Panc1 (cell line): Measurements from ENCODE around the gene MCU.

Experiments used
- CTCF ChIP-seq: fragments of 450-650 bp; IDR thresholded peaks from 2 replicates; pipeline ENCODE4 v1.5.1; 2017; ENCODE audit warnings: mild to moderate bottlenecking
- POLR2AphosphoS5 ChIP-seq: IDR thresholded peaks from 2 replicates; pipeline ENCODE4 v1.6.1; 2012; ENCODE audit warnings: mild to moderate bottlenecking, low read depth, low read length, moderate library complexity
- REST ChIP-seq, 2 experiments: IDR thresholded peaks; 2 replicates each; pipeline ENCODE4 v1.6.1; 2011 to 2012; ENCODE audit warnings: low read depth in 2 of 2, control low read depth in 1 of 2, low read length in 1 of 2, mild to moderate bottlenecking in 1 of 2, moderate library complexity in 1 of 2; ENCODE audit not compliant: insufficient read depth in 1 of 2
- SIN3A ChIP-seq: IDR thresholded peaks from 2 replicates; pipeline ENCODE4 v1.6.1; 2012; ENCODE audit warnings: low read depth, mild to moderate bottlenecking, low read length, moderate library complexity, borderline replicate concordance; ENCODE audit not compliant: insufficient read depth
- TCF7L2 ChIP-seq: IDR thresholded peaks from 2 replicates; pipeline ENCODE4 v1.6.1; 2011; ENCODE audit warnings: mild to moderate bottlenecking, low read depth, low read length, inconsistent platforms

GRCh38 chr10:72759584-72759983 is 67.6 kb downstream of the MCU start:
- no peak for TF ChIP-seq REST (IDR thresholded peaks at IDR 0.05; ENCODE audit: insufficient read depth in 1 of 2, low read depth in 2 of 2, low read length in 1 of 2)
- TF ChIP-seq CTCF = no peak
- TF ChIP-seq POLR2AphosphoS5 = no peak
- TF ChIP-seq TCF7L2 = no peak
- TF ChIP-seq SIN3A = no peak
